Lung (tissue), 12 donors: ENCODE results near the gene CPEB4. TPM values are rescaled to one million over a fixed set of nuclear protein-coding genes. Genes with fewer than 3 reads are reported as not detected.

ENCODE experiments used
- ATAC-seq: fragments of 200-7000 bp; cut with Tn5 transposase; one replicate; pipeline ENCODE4 v1.9.1; 2020; ENCODE audit warnings: moderate number of reproducible peaks; ENCODE audit not compliant: insufficient read depth, low FRiP score
- DNase-seq, 3 donors: peaks; one replicate each; pipeline ENCODE4 v3.0.0-alpha.2; 2013 to 2017
- H3K27ac ChIP-seq, 2 donors: one replicate each; pipeline ENCODE4 v1.5.1; 2013; ENCODE audit warnings: mild to moderate bottlenecking in 2 of 2, moderate library complexity in 2 of 2, control low read depth in 1 of 2, inconsistent platforms in 1 of 2, low read depth in 1 of 2, low read length in 1 of 2
- H3K27me3 ChIP-seq, 3 donors: one replicate each; pipeline ENCODE4 v1.5.1; 2013; ENCODE audit warnings: low read length in 2 of 3; ENCODE audit not compliant: control insufficient read depth in 3 of 3, insufficient read depth in 3 of 3
- H3K36me3 ChIP-seq, 4 donors: one replicate each; pipeline ENCODE4 v1.5.1; 2013; ENCODE audit warnings: low read length in 4 of 4, mild to moderate bottlenecking in 1 of 4, moderate library complexity in 1 of 4; ENCODE audit not compliant: control insufficient read depth in 4 of 4, insufficient read depth in 4 of 4
- H3K4me1 ChIP-seq, 5 donors: one replicate each; pipeline ENCODE4 v1.5.1; 2013; ENCODE audit warnings: low read length in 5 of 5, mild to moderate bottlenecking in 2 of 5, moderate library complexity in 1 of 5; ENCODE audit not compliant: control insufficient read depth in 5 of 5, insufficient read depth in 5 of 5
- H3K4me3 ChIP-seq: one replicate; pipeline ENCODE4 v1.5.1; 2013; ENCODE audit warnings: mild to moderate bottlenecking, control low read depth, moderate library complexity
- H3K9ac ChIP-seq, 2 donors: one replicate each; pipeline ENCODE4 v1.5.1; 2013; ENCODE audit warnings: low read length in 2 of 2, control low read depth in 1 of 2; ENCODE audit not compliant: insufficient read depth in 1 of 2
- H3K9me3 ChIP-seq, 4 donors: one replicate each; pipeline ENCODE4 v1.5.1; 2013; ENCODE audit warnings: low read length in 3 of 4, mild to moderate bottlenecking in 1 of 4, moderate library complexity in 1 of 4; ENCODE audit not compliant: control insufficient read depth in 4 of 4, insufficient read depth in 3 of 4
- whole genome bisulfite sequencing, 2 donors: extraction: QIAGEN DNeasy Blood & Tissue Kit; methylation state at CpG; one replicate each; pipeline ENCODE4 v1.1.7; 2013; 5-methylcytosine and 5-hydroxymethylcytosine counted together
- polyA plus RNA-seq, 2 donors: library from polyadenylated mRNA; stranded (reverse); fragments of 200-250 nt; gene quantifications; one replicate each; pipeline ENCODE4 v1.2.1, GENCODE V29; 2013
- total RNA-seq, 2 donors: library from RNA; depleted of rRNA in 1 of 2; stranded (reverse); fragments of >200 nt in 1 of 2; gene quantifications; one replicate each; pipeline ENCODE4 v1.2.1, GENCODE V29; 2014 to 2021
- TF ChIP-seq, protein P1 (sequence below): IDR thresholded peaks from 2 replicates; pipeline ENCODE4 v1.5.1; 2012; ENCODE audit warnings: mild to moderate bottlenecking; ENCODE audit errors: control extremely low read depth, extremely low read depth
- donor health status: control.
- donor health status: control.
- donor health status: Bipolar disorder and iron deficiency.
- donor health status: healthy.
- donor health status: DM: yes; HTN: yes; CAD: no.

Gene CPEB4
- total and polyA plus RNA-seq, 4 donors, result 9.1 to 62.2 (median 39.1) TPM

DNA sequence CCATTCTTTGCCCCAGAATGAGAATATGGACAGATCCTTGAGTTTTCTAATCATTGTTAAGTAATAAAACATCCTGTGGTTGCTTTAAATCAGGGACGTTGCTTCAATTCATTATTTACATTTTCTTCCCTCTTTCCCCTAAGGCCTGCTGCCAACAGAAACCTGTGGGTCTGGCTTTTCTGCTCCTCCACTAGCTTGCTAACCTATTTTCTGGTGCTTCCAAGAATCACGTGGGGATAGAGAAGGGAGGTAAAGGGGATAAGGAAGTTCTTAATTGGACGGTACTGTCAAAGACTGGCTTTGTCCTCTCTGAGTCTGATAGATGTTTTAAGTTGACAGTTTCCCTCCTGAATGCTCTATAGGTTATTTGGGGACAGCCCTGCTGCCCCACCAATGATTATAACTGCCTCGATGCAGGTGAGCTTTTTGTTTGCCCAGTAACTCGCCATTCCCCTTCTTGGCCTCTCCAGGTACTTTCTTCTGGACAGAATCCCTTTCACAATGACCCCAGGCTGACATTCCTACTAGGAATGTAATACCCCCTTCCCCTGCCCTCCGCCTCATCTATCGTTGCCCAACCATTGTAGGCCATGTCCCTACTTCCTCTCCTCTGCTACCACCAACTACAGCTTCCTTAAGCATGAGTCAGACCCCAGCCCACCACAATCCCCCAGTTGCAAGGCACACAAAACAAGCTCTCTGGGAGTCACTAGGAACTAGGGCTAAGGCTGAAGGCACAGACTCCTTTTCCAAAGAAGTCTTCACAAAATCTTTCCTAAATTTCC, 19.9 kb upstream of the CPEB4 start:
- TF ChIP-seq, protein P1, sequence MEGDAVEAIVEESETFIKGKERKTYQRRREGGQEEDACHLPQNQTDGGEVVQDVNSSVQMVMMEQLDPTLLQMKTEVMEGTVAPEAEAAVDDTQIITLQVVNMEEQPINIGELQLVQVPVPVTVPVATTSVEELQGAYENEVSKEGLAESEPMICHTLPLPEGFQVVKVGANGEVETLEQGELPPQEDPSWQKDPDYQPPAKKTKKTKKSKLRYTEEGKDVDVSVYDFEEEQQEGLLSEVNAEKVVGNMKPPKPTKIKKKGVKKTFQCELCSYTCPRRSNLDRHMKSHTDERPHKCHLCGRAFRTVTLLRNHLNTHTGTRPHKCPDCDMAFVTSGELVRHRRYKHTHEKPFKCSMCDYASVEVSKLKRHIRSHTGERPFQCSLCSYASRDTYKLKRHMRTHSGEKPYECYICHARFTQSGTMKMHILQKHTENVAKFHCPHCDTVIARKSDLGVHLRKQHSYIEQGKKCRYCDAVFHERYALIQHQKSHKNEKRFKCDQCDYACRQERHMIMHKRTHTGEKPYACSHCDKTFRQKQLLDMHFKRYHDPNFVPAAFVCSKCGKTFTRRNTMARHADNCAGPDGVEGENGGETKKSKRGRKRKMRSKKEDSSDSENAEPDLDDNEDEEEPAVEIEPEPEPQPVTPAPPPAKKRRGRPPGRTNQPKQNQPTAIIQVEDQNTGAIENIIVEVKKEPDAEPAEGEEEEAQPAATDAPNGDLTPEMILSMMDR, result no peak

DNA sequence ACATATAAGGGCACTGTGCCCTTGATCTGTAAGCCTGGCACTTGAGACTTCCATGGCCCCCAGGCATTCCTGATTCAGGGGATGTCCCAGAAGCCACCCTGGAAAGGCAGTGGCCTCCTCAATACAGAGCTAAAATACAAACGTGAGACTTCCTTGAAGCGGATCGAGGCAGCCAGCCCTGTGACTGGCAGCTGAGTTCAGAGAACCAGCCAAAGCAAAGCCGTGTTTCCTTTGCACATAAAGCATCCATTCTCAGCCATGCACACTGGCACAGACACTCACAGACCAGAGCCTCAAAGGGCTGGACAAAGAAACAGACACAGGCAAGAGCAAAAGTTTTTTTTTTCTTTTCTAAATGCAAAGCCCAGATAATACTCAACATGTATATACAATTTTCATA, 18.8 kb upstream of the CPEB4 start:
- 54 to 66% methylated on average over 4 of the region's 4 CpGs for WGBS, 2 donors
- Histone ChIP-seq H3K36me3 (no peaks in the 10 kb centered on the region), H3K9me3 (no peaks in the 10 kb centered on the region), H3K27ac (no peak overlapping the region), H3K9ac (no peak overlapping the region), H3K4me1 (peaks cover 0 to 11% (median 10%) of the 10 kb centered on the region in 5 donors), H3K27me3 (no peaks in the 10 kb centered on the region), H3K4me3 (no peak overlapping the region)
- TF ChIP-seq, protein P1, result no peak
- no peak for DNase-seq
- no peak for ATAC-seq

More for the DNA sequence above, 19.9 kb upstream of the CPEB4 start:
- no peaks in the 10 kb centered on the region for H3K9me3 ChIP-seq
- DNase-seq (peak in 2 of 3 donors; percentile 45 to 79), ATAC-seq (no peak)
- H3K27ac ChIP-seq, result no peak overlapping the region
- no peak overlapping the region for H3K4me3 ChIP-seq
- H3K36me3 ChIP-seq, result no peaks in the 10 kb centered on the region
- H3K9ac ChIP-seq, result no peak overlapping the region
- H3K4me1 ChIP-seq, result peaks cover 0 to 11% (median 10%) of the 10 kb centered on the region in 5 donors
- 41 to 47% methylated on average over 7 of the region's 7 CpGs for WGBS, 2 donors
- H3K27me3 ChIP-seq, result no peaks in the 10 kb centered on the region

DNA sequence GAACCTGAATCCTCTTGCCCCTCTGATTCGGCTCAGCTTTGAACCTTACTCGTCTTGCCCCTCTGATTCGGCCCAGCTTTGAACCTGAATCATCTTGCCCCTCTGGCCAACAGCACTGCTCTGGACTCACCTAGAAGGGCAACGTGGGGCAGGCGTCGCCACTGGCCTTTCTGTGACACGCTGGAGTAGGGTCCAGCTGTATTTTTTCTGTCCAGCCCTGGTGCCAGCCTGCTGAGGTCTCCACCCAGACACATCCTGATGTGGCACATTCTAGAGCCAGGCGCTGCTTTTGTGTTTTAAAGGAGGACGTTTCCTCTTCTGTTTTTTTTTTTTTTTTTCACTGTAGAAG, 15.2 kb upstream of the CPEB4 start:
- H3K36me3 ChIP-seq, result no peaks in the 10 kb centered on the region
- peaks cover 0 to 11% (median 8%) of the 10 kb centered on the region in 5 donors for H3K4me1 ChIP-seq
- peak overlapping the region in 1 of 2 donors; percentile 37 for H3K27ac ChIP-seq
- no peak overlapping the region for H3K4me3 ChIP-seq
- TF ChIP-seq, protein P1, result no peak
- H3K9me3 ChIP-seq, result no peaks in the 10 kb centered on the region
- no peak overlapping the region for H3K9ac ChIP-seq
- DNase-seq (no peak), ATAC-seq (no peak)
- 62 to 68% methylated on average over 9 of the region's 9 CpGs for WGBS, 2 donors
- H3K27me3 ChIP-seq, result no peaks in the 10 kb centered on the region
